ENCODE data around the gene SNORC. TPM values are rescaled to one million over a fixed set of nuclear protein-coding genes. Genes with fewer than 3 reads are reported as not detected.

SNORC gene
- total RNA-seq, 2 donors from 2014 or later, result 1.7 to 8.0 TPM

- intact Hi-C loops (cut with DNase I), result no loop called here
- DNase-seq (ENCODE audit: low spot score), result no peak
- H3K27me3 ChIP-seq (replicated peaks; ENCODE audit: insufficient read depth), result no peaks in the 10 kb centered on the region
Measured at GRCh38 chr2:232887171-232887850, 17.2 kb downstream of the SNORC start.

GRCh38 chr2:232888099-232888836, 18.2 kb downstream of the SNORC start:
- TF ChIP-seq POLR2A (IDR thresholded peaks at IDR 0.05), result no peak
- no peak for TF ChIP-seq POLR2AphosphoS5 (IDR thresholded peaks at IDR 0.05)
- TF ChIP-seq CTCF (IDR thresholded peaks at IDR 0.05), result no peak
- Histone ChIP-seq H3K9me3 (no peaks in the 10 kb centered on the region), H3K4me3 (no peak overlapping the region), H3K27me3 (replicated peaks; ENCODE audit: insufficient read depth) (no peaks in the 10 kb centered on the region), H3K36me3 (no peaks in the 10 kb centered on the region), H3K27ac (no peak overlapping the region), H3K4me1 (replicated peaks) (no peaks in the 10 kb centered on the region)
- intact Hi-C loops (cut with DNase I), result no loop called here
- DNase-seq (ENCODE audit: low spot score), result no peak
- WGBS, result 88% methylated on average over 21 of the region's 21 CpGs

More at GRCh38 chr2:232887171-232887850, 17.2 kb downstream of the SNORC start:
- TF ChIP-seq POLR2A (IDR thresholded peaks at IDR 0.05) (no peak), POLR2AphosphoS5 (IDR thresholded peaks at IDR 0.05) (no peak)
- H3K4me1 ChIP-seq (replicated peaks), result no peaks in the 10 kb centered on the region
- no peaks in the 10 kb centered on the region for H3K9me3 ChIP-seq
- H3K27ac ChIP-seq, result no peak overlapping the region
- 77% methylated on average over 15 of the region's 15 CpGs for WGBS
- no peak overlapping the region for H3K4me3 ChIP-seq
- H3K36me3 ChIP-seq, result no peaks in the 10 kb centered on the region

GRCh38 chr2:232888839-232889529, 18.9 kb downstream of the SNORC start:
- H3K27ac ChIP-seq, result no peak overlapping the region
- H3K4me3 ChIP-seq, result no peak overlapping the region
- no peak for DNase-seq (ENCODE audit: low spot score)
- intact Hi-C loops (cut with DNase I), result no loop called here
- no peak for TF ChIP-seq POLR2A (IDR thresholded peaks at IDR 0.05)
- TF ChIP-seq CTCF (IDR thresholded peaks at IDR 0.05), result no peak
- TF ChIP-seq POLR2AphosphoS5 (IDR thresholded peaks at IDR 0.05), result no peak
- no peaks in the 10 kb centered on the region for H3K36me3 ChIP-seq
- no peaks in the 10 kb centered on the region for H3K27me3 ChIP-seq (replicated peaks; ENCODE audit: insufficient read depth)
- no peaks in the 10 kb centered on the region for H3K9me3 ChIP-seq
- H3K4me1 ChIP-seq (replicated peaks), result no peaks in the 10 kb centered on the region
- WGBS, result 91% methylated on average over 14 of the region's 14 CpGs

GRCh38 chr2:232889876-232890401, 19.9 kb downstream of the SNORC start:
- no peak overlapping the region for H3K4me3 ChIP-seq
- no peaks in the 10 kb centered on the region for H3K27me3 ChIP-seq (replicated peaks; ENCODE audit: insufficient read depth)
- DNase-seq (ENCODE audit: low spot score), result no peak
- no peaks in the 10 kb centered on the region for H3K36me3 ChIP-seq
- intact Hi-C loops (cut with DNase I), result no loop called here
- no peaks in the 10 kb centered on the region for H3K4me1 ChIP-seq (replicated peaks)
- no peaks in the 10 kb centered on the region for H3K9me3 ChIP-seq
- WGBS, result 96% methylated on average over 5 of the region's 5 CpGs
- no peak for TF ChIP-seq CTCF (IDR thresholded peaks at IDR 0.05)
- no peak overlapping the region for H3K27ac ChIP-seq

GRCh38 chr2:232890536-232890895, 20.5 kb downstream of the SNORC start:
- Histone ChIP-seq H3K4me1 (replicated peaks) (no peaks in the 10 kb centered on the region), H3K27ac (no peak overlapping the region), H3K9me3 (no peaks in the 10 kb centered on the region), H3K4me3 (no peak overlapping the region), H3K27me3 (replicated peaks; ENCODE audit: insufficient read depth) (no peaks in the 10 kb centered on the region), H3K36me3 (no peaks in the 10 kb centered on the region)
- WGBS, result 77% methylated on average over 11 of the region's 11 CpGs
- no peak for TF ChIP-seq CTCF (IDR thresholded peaks at IDR 0.05)
- TF ChIP-seq POLR2AphosphoS5 (IDR thresholded peaks at IDR 0.05), result no peak
- TF ChIP-seq POLR2A (IDR thresholded peaks at IDR 0.05), result no peak
- no peak for DNase-seq (ENCODE audit: low spot score)
- intact Hi-C loops (cut with DNase I), result no loop called here

All from prostate gland (tissue), 2 donors.